Mucosa of descending colon (tissue), 3 donors: ENCODE measurements around the gene DCP2. TPM values are rescaled to one million over a fixed set of nuclear protein-coding genes. Genes with fewer than 3 reads are reported as not detected.

Experiments used
- ATAC-seq: fragments of 200-7000 bp; cut with Tn5 transposase; one replicate; pipeline ENCODE4 v1.9.1; 2020; ENCODE audit warnings: mild to moderate bottlenecking, moderate library complexity
- DNase-seq, 3 donors: peaks; one replicate each; pipeline ENCODE4 v3.0.0-alpha.2; 2020
- H3K36me3 ChIP-seq: fragments of 200-600 bp; one replicate; pipeline ENCODE4 v1.8.0; 2021; ENCODE audit warnings: low read depth, mild to moderate bottlenecking
- H3K4me1 ChIP-seq: fragments of 200-600 bp; one replicate; pipeline ENCODE4 v1.8.0; 2021; ENCODE audit warnings: low read depth, mild to moderate bottlenecking
- H3K4me3 ChIP-seq: fragments of 200-600 bp; one replicate; pipeline ENCODE4 v1.8.0; 2021; ENCODE audit warnings: mild to moderate bottlenecking
- H3K9me3 ChIP-seq: fragments of 200-600 bp; one replicate; pipeline ENCODE4 v1.8.0; 2021; ENCODE audit warnings: mild to moderate bottlenecking
- CTCF ChIP-seq: fragments of 200-600 bp; IDR thresholded peaks from one replicate; pipeline ENCODE4 v1.8.0; 2022; ENCODE audit warnings: antibody characterized with exemption, mild to moderate bottlenecking
- intact Hi-C, 2 donors: fragments of 100-400 bp; cut with DNase I in 1 of 2; cut with micrococcal nuclease in 1 of 2; formaldehyde crosslinking; loops; one replicate each; pipeline versions ENCODE4 v1.11.0 to v1.11.1; 2022; cut with DNase I, micrococcal nuclease
- total RNA-seq, 3 donors: library from RNA; stranded (reverse); fragmentation: NEBNext Ultra II Directional in 2 of 3; extraction: Animal tissue kit (Norgen Biotek cat#: 25700) in 2 of 3; gene quantifications; one replicate each; pipeline versions ENCODE4 v1.2.1 to v1.2.4, GENCODE V29; 2021 to 2023
- donor health status: DM: no; HTN: no; CAD: no; lungs with moderate emphysema.
- donor health status: DM: no; HTN: no; CAD: no.
- donor health status: DM: no; HTN: yes; CAD: no.

The DCP2 gene
- total RNA-seq, 3 donors from 2014 or later = 29.3 to 36.4 (median 35.4) TPM

- Histone ChIP-seq H3K4me1 (no peaks in the 10 kb centered on the region), H3K36me3 (no peaks in the 10 kb centered on the region), H3K9me3 (no peaks in the 10 kb centered on the region), H3K4me3 (no peak overlapping the region)
- TF ChIP-seq CTCF = no peak
- intact Hi-C loops = no loop called here
- no peak for ATAC-seq
- no peak for DNase-seq
These were observed 80.4 kb downstream of the DCP2 start for GRCh38 chr5:113056988-113057387.

DNA sequence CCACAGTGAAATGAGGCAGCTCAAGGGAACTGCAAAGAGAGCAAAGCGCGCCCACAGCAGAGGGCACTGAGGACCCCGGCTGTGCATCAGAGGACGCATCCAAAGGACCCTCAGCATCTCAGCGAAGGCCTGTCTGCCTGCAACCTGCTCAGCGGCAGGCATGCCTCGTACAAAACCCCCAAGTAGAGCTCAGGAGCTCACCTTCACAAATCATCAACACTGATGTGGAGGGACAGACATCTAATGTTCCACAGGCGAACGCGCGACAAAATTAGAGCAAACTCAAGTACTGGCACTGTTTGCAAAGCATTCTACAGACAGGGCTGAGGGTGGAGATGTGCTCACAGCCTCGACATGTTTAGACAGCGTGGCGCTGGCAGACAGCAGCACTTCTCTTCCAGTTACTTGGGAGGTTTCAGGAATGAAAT lies 81.0 kb downstream of the DCP2 start:
- DNase-seq (no peak), ATAC-seq (no peak)
- intact Hi-C loops = no loop called here
- Histone ChIP-seq H3K9me3 (no peaks in the 10 kb centered on the region), H3K4me3 (no peak overlapping the region), H3K4me1 (no peaks in the 10 kb centered on the region), H3K36me3 (no peaks in the 10 kb centered on the region)
- TF ChIP-seq CTCF = no peak

GRCh38 chr5:113058269-113058668 lies 81.7 kb downstream of the DCP2 start:
- H3K36me3 ChIP-seq = no peaks in the 10 kb centered on the region
- no peak for TF ChIP-seq CTCF
- ATAC-seq = no peak
- no peak overlapping the region for H3K4me3 ChIP-seq
- intact Hi-C loops = no loop called here
- no peaks in the 10 kb centered on the region for H3K9me3 ChIP-seq
- no peaks in the 10 kb centered on the region for H3K4me1 ChIP-seq
- DNase-seq = no peak

- H3K4me3 ChIP-seq = no peak overlapping the region
- no peaks in the 10 kb centered on the region for H3K36me3 ChIP-seq
- no peaks in the 10 kb centered on the region for H3K9me3 ChIP-seq
- no peak for TF ChIP-seq CTCF
- ATAC-seq (no peak), DNase-seq (no peak)
- H3K4me1 ChIP-seq = no peaks in the 10 kb centered on the region
- intact Hi-C loops = no loop called here
These were observed 82.2 kb downstream of the DCP2 start for GRCh38 chr5:113058706-113059226.

GRCh38 chr5:113059232-113060040 lies 82.8 kb downstream of the DCP2 start:
- Histone ChIP-seq H3K4me3 (no peak overlapping the region), H3K4me1 (no peaks in the 10 kb centered on the region), H3K9me3 (no peaks in the 10 kb centered on the region), H3K36me3 (no peaks in the 10 kb centered on the region)
- intact Hi-C loops = no loop called here
- ATAC-seq (no peak), DNase-seq (no peak)
- TF ChIP-seq CTCF = no peak
